GM18951 (cell line): ENCODE measurements around the gene PPAT.

Experiments used
- POLR2A ChIP-seq: IDR thresholded peaks from 4 replicates; pipeline ENCODE4 v1.6.1; 2011; ENCODE audit warnings: mild to moderate bottlenecking; ENCODE audit not compliant: insufficient read length, insufficient read depth; ENCODE audit errors: extremely low read depth
- in situ Hi-C: fragments of 300-500 bp; cut with MboI; formaldehyde crosslinking; loops from one replicate; pipeline ENCODE4 v1.12.0; 2022; ENCODE audit warnings: low sequenced_read_pairs, mixed read lengths, inconsistent platforms; ENCODE audit not compliant: unreplicated experiment

The PPAT gene

DNA sequence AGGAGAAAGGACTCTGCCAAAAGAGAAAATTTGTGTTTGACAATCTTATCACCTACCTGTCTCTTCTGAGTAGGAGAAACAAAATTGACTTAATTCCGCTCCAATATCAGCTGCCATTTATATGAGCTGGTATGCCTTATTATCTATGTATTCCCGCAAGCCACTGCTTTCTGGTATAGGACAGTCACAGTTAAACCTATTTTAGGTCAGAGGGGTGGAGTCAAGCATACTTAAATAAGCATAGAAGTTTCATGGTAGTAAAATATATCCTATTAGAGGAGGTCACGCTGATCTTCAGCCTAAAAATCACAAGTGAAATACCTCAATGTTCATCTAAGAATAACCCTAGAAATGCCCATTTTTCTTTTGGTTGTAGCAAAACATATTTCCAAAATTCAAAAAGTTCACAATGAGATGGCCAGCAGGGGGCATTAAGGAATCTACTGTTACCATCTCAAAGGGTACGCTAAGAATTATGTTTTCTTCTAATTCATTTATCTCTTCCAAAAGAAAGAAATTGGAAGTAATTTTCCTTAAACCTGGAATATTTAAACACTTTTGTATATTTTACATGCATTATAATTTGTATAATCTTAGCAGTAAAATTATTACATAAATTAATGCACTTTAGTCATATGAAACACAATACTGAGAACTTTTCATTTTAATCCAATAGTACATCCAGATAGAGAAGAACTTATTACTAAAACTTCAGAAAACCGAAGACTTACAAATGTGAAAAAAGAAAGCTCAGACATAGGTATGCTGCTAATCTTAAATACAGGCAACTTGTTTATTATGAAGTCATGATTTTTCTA lies 10.5 kb downstream of the PPAT start:
- TF ChIP-seq POLR2A: no peak
- in situ Hi-C loops: no loop called here

DNA sequence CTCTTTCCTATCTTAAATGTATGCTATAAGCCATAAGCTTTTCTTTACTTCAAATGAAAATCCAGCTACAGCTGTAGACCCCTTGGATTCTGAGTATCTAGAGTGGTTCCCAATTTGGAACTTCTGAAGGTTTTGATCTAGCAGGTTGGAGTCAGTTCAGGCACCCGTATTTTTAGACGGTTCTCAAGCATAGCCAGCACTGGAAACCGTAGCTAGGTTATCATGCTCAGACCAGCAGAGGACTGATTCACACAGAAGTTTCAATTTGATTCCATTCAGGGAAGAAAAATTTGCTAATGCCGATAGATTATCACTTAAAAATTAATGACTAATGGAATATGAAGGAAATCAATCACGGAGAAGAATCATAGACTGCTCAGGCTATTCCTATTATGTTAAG lies 11.2 kb downstream of the PPAT start:
- in situ Hi-C loops: no loop called here

DNA sequence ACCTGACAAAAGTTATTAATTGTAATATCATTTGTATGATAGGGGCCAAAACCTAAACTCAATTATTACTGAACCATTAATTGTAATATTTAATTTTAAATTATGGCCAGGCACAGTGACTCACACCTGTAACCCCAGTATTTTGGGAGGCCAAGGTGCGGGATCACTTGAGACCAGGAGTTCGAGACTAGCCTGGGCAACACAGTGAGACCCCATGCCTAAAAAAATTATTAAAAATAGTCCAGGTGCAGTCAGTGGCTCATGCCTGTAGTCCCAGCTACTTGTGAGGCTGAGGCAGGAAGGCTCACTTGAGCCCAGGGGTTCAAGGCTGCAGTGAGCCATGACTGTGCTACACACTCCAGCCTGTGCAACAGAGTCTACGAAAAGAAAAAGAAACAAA lies 18.0 kb downstream of the PPAT start:
- in situ Hi-C loops: no loop called here
- TF ChIP-seq POLR2A: no peak

More for the DNA sequence above, 11.2 kb downstream of the PPAT start:
- TF ChIP-seq POLR2A: no peak

DNA sequence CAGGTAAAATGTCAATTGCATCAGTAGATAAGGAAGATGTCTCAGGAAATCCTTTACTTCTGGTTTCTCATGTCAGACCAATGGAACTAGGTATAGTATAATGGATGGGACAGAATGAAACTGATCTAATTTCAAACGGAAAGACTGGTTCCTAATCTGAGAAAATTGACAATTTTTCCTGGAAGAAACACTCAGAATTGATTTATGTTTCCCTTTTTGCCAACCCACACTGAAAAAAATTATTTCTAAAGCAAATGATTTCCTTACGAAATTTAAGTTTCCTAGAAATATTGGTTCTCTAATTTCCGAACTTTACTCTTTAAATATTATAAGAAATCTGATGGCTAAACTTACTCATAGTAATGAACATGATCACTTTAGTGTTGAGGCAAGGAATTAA lies 19.1 kb downstream of the PPAT start:
- in situ Hi-C loops: no loop called here
- no peak for TF ChIP-seq POLR2A

DNA sequence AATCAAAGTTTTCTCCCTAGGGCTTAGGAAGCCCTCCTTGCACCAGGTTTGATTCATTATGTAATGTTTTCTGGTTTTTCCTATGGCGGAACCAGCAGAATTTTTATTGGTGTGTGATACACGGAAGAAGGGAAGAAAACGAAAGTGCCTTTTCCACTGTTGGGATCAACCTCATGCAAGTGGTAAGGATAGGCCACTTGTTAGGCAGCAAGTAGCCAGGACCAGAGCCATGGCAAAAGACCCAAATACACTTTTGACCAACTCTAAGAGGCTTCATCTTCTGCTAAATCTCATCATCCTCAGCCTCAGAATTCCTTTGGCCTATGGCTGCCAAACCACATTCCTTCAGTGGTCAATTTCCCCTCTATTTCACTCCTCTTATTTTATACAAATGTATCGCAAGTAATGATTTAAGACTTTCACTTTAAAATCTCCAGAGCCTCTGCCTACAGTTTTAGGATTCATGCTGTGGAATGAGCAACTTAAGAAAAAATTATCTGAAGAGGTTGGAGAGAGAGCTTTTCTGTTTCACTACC lies 21.2 kb downstream of the PPAT start:
- in situ Hi-C loops: no loop called here
- no peak for TF ChIP-seq POLR2A

DNA sequence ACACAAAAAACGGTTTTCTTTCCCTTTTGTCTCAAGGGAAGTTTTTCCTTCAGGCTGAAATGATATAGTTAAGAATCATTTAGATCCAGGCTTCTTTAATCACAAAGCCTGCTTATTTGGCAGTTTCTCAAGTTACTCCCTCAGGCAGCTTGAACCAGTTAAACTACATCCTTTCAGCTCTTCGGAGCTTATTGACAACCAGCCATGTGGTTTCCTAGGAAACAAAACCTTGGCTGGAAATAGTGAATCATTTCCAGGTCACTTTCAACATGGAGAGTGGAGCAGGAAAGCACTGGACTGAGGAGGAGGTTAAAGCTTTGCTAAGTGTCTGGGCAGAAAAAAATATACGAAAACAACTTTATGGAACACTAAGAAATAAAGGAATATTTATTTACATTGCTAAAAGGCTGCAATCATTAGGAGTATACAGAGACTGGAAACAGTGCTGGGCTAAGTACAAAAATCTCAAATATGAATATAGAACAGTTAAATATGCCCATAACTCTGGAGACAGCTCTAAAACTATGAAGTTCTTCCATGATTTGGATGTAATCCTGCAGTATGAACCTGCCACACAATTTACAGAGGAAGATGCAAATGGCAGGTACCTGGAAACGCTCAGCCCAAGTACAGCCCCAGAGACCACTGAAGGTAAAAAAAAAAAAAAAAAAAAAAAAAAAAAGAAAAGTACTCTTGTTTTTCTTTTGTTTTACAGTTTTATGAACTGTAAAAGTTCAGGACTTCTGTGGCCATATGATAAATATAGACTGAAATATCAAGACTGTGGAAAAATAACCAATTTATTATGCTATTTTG lies 25.0 kb downstream of the PPAT start:
- in situ Hi-C loops: no loop called here
- TF ChIP-seq POLR2A: no peak

DNA sequence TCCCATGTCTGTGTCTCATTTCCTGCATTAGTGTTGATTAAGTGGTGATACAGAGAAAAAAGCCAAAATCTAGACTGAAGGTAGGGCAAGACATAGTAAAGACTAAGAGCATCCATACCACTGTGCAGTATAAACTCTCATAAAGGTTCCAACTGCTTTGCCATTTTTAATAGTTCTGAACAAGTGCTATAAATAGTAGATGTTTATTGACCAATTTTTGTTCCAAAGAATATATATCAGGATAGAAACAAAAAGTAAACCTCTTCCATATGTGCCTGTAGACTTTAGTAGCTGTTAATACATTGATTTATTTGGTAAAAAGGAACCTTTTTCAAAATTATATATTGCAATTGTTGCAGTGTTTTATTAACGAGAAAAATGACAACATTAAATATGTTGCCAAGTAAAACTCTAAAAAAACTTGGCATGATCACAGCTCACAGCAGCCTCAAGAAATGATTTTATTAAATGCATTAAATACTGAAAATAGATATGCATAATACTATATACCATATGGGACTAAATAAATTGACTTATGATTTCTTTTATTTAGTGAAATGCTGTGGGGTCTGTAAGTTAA lies 25.8 kb downstream of the PPAT start:
- in situ Hi-C loops: no loop called here
- no peak for TF ChIP-seq POLR2A

DNA sequence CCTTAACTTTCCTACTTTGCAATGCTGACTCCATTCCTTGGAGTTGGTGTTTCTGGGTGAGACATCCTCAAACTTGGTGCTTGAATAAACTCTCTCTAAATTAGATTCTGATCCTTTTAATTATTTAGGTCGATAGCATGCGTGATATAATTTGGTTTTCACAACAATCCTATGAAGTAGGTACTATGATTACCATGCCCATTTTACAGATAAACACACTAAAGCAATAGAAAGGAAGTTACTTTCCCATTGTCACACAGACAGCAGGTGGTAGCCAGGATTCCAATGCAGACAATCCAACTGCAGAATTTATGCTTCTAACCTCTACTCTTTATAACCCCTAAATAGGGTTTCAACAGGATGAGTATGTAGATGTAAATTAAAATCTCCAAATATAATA lies 26.4 kb downstream of the PPAT start:
- no peak for TF ChIP-seq POLR2A
- in situ Hi-C loops: no loop called here

DNA sequence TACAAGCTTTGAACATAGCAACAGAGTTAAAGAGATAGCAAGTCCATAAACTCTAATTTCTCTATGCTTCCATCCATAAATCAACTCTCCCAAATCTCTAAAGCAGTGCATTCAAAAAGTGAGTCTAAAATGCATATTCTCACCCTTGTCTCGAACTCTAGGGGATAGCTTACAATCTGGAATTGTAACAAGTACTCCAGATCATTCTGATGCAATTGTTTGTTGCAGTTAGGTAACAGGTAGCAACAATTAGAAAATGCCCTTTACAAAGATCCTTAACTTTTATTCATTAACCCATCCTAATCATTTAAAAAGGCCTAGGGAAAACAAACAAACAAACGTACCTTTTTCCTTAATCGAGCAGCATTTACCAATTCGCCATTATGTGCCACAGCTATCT lies 29.3 kb downstream of the PPAT start:
- no peak for TF ChIP-seq POLR2A
- in situ Hi-C loops: no loop called here

DNA sequence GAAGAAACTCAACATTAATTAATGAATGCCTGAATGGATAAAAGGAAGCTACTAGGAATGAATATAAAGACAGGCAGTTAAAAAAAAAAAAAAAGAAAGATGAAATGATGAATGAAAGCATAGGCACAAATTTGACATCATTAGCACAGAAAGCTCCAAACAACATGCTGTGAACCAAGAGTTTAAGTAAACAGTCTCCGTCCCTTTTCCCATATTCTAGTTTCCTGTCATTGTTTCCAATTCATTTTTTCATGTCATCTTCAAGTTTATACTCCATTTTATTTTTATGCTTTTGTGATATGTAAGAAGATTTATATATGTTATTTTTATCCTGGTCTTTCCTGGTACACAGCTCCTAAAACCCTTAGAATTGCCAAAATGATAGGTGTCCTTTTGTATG lies 30.4 kb downstream of the PPAT start:
- no peak for TF ChIP-seq POLR2A
- in situ Hi-C loops: no loop called here

DNA sequence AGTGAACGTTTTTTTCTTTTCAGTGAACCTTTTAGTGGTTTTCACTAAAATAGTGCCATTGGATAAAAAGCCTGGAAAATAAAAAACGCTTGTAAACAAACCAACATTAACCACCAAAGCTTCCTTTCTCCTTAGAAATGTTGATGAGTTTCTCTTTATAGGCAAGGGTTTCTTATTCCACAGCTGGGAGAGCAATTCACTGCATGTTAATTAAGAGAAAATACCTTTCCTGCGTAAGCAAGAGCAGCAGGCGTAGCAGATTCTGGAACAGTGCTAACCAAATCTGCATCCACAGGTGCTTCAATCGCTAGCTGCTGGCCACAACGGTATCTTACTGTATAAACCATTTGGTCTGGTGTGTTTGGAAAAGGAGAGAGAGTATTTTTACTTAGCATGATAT lies 34.9 kb downstream of the PPAT start:
- TF ChIP-seq POLR2A: no peak
- in situ Hi-C loops: no loop called here

DNA sequence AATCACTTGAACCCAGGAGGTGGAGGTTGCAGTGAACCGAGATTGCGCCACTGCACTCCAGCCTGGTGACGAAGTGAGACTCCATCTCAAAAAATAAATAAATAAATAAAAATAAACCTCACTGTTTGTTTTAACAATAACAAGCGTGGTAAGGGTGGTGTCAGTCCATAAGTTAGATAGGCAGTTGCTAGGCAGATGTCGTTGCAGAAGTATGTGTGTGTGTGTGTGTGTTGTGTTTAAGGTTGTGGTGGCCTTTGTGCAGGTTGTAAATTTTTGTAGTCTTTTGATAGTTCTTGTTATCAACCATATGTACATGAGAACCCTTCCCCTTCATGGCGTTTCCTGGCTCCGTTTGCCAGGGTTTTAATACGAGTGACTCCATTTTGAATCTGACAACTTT lies 44.1 kb downstream of the PPAT start:
- in situ Hi-C loops: no loop called here
- no peak for TF ChIP-seq POLR2A

DNA sequence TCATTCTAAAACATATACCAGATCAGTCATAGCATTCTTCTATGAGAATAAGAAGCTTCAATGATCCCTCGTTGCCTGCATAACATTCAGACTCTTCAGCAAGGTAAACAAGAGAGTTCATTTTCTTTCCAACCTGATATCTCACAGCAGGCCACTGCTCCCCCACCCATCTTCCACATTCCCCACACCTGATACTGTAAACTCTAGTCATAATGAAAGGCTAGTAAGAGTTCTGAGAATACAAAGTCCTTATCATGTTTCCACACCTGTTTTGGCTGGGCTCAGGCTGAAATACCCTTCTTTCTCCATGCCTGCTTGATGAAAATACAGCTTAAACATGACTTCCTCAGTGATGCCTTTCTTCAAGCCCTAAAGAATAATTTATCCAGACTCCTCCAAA lies 45.9 kb downstream of the PPAT start:
- in situ Hi-C loops: no loop called here
- TF ChIP-seq POLR2A: no peak
